ENCODE results near the gene BIRC3.
"Not testable (repeated sequence)": the region's sequence is repeated elsewhere in the genome, so short reads cannot be mapped to it uniquely, and the experiment has no call there.

The BIRC3 gene

DNA sequence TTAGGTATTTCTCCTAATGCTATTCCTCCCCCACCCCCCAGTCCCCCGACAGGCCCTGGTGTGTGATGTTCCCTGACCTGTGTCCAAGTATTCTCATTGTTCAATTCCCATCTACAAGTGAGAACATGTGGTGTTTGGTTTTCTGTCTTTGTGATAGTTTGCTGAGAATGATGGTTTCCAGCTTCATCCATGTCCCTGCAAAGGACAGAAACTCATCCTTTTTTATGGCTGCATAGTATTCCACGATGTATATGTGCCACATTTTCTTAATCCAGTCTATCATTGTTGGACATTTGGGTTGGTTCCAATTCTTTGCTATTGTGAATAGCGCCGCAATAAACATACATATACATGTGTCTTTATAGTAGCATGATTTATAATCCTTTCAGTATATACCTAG lies 20.5 kb upstream of the BIRC3 start:
- DNase-seq = not testable (repeated sequence)

DNA sequence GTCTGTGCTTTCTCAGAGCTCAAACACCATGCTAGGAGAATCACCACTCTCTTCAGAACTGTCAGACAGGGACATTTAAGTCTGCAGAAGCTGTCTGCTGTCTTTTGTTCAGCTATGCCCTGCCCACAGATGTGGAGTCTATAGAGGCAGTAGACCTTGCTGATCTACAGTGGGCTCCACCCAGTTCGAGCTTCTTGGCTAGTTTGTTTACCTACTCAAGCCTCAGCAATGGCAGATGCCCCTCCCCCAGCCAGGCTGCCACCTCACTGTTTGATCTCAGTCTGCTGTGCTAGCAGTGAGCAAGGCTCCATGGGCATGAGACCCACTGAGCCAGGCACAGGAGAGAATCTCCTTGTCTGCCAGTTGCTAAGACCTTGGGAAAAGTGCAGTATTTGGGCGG lies 16.4 kb upstream of the BIRC3 start:
- DNase-seq = peak; percentile 66

DNA sequence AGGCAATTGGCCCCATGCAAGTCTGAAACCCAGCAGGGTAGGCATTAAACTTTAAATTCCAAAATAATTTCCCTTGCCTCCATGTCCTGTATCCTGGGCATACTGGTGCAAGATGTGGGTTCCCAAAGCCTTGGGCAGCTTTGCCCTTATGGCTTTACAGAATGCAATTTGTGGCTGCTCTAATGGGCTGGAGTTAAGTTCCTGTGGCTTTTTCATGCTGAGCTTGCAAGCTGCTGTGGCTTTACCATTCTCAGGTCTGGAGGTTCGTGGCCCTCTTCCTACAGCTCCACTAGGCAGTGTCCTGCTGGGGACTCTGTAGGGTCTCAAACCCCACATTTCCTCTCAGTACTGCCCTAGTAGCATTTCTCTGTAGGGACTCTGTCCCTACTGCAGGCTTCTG lies 15.0 kb upstream of the BIRC3 start:
- no peak for DNase-seq

DNA sequence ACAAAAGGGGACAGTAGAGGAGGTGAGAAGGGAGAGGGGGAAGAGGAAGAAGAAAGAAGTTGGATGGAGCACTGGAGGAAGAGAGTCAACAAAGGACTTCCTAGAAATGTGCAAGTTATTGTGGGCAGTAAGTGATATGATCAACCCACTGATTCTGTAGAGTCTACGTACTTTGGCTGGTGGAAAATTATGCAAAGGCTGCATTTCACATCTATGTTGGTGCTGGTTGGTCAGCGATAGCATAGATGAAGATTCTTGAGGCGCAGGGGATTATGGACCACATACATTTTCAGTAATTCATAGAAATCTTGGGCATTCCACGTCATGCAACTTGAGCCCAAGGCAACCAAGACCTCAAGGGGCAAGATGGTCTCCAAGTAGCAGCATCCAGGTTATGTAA lies 12.6 kb upstream of the BIRC3 start:
- no peak for DNase-seq

DNA sequence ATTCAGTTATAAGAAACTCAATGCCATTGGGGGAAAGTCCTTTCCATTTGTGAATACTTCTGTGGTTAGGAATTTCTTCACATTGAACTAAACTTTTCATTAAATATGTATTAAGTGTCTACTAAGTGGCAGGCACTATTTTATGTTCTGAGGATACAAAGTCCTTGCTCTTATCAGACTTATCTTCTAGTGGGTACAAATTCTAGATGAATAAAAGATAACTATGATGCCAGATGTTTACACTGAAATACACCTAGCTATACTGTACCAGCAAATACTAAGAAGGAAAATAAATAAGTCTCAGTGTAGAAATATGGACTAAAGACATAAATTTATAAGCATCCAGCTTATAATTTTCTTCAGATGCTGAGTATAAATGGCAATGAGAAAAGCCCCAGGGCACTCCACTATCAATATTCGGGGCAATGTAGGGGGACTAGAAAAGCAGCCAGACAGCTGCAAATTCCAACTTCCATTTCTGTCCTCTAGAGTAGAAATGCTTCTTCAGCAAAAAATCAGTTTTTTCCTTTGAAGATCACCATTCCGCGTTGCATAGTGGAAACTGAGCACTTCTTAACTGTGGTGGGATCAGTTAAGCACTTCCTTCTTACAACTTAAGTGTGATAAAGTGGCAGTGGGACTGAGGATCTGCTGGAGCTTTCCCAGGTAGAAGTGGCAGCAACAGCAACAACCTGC lies 11.8 kb upstream of the BIRC3 start:
- DNase-seq = no peak

DNA sequence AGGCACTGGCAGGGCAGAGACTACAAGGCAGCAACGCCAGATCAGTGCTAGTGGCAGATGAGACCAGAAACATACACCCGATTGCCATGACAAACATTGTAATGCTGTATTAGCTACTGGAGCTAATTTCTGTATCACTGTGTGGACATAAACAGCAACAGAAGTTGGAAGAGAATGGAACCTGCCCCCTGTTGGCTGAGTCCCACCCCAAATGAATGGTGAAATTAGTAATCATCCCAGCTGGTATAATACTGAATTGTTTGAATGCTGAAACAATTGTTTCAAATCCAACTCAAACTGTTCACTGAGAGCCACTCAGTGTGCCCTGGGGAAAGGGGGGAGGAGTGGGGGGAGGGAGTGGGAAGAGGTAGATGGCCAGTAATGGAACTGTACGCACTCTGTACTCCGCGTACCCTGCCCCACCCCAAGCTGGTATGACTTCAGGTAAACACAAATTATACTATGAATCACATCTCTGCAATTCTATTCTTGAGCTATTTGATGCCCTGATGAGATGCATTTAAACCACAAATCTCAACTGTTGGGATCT lies 11.2 kb upstream of the BIRC3 start:
- peak; percentile 52 for DNase-seq

DNA sequence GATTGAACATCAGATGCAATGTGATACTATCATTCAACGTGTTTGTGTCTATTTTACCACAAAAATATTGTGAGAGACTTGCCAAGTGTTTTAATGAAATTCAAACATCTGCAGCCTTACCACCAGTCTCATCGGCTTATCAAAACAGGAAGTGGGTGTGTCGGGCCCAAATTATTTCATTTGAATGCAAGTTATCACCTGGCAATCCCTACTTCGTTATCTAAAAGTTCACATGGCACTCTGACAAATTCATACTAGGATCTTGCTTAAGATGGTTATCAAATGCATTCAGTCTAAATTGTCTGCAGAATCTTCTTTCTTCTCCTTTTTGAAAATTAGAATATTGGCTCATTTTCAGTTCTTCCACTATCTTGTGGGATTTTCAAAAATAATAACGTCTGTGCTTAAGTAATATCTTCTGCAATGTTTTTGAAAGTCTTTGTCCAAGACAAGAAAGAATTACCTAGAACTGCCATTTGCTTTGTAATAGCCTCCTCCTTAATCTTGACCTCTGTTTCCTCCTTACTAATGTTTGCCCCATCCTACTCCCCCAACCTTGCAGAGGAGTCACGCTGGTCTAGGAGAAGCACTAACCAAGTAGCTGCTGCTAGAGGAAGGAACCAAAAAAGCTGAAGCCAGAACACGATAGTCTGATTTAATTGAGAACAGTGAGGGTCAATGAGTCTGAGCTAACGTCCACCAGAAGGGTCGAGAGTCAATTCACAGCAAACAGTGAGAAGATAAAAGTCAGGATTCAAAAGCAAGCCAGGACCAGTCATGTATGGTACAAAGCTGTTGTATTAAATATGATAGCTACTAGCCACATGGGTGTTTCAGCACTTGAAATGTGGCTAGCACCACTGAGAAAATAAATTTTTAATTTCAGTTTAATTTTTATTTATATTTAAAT lies 10.2 kb upstream of the BIRC3 start:
- peak; percentile 81 for DNase-seq

DNA sequence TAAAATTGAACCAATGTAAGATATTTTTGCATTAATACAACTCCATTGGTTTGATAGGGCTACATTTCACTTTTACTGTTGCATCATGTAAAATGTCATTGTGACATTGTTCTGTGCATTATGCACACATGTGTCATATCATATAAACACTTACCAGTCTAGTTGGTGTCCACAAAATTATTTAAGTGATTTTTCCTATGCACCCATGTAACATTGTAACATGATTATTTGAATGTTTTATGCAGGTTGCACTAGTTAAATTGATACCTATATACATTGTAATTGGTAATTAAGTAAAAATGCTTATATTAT lies 9.6 kb upstream of the BIRC3 start:
- DNase-seq = no peak

DNA sequence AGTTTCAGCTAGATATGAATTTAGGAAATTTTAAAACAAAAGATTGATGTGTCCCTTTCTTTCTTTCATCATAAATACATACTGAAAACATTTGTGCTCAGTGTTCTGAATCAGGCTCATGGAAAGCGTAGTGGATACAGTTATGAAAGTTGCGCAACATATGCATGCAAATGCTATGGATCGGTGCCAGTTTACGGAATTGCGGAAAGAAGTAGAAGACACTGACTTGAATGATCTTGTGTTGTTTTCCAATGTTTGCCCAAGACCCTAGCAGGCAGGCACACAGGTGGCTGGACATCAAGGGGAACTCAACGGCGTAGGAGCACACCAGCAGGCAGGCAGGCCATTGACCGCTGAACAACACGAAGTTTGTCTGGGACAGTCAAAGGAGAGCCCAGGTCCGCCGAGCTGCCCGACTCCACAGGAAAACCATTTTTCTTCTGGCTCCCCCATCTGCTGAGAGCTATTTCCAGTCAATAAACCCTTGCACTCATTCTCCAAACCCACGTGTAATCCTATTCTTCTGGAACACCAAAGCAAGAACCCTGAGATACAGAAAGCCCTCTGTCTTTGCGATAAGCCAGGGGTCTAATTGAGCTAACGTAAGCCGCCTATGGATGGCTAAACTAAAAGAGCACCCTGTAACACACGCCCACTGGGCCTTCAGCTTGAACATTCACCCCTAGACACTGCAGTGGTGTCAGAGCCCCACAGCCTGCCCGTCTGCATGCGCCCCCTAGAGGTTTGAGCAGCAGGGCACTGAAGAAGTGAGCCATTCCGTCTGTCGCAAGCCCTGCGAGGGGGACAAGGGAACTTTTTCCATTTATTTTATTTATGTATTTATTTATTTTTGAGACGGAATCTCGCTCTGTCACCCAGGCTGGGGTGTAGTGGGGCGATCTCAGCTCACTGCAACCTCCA lies 7.4 kb upstream of the BIRC3 start:
- DNase-seq = no peak

DNA sequence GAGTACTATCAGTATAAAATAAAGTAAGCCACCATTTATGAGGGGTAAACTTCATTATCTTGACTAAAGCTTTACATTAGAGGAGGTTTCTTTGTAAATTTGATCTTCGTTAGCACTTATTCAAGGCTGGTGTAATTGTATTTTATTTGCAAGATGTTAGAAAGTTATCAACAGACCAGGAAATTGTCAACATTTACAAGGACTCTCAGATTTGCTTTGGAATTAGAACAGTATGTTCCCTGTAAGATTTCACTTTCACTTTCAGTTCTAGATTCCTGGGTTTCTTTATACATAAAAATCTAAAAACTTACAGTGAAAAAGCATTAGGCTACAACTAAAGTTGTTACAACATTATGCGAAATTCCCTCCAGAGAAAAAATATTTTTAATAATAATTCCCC lies 4.6 kb upstream of the BIRC3 start:
- DNase-seq = no peak

DNA sequence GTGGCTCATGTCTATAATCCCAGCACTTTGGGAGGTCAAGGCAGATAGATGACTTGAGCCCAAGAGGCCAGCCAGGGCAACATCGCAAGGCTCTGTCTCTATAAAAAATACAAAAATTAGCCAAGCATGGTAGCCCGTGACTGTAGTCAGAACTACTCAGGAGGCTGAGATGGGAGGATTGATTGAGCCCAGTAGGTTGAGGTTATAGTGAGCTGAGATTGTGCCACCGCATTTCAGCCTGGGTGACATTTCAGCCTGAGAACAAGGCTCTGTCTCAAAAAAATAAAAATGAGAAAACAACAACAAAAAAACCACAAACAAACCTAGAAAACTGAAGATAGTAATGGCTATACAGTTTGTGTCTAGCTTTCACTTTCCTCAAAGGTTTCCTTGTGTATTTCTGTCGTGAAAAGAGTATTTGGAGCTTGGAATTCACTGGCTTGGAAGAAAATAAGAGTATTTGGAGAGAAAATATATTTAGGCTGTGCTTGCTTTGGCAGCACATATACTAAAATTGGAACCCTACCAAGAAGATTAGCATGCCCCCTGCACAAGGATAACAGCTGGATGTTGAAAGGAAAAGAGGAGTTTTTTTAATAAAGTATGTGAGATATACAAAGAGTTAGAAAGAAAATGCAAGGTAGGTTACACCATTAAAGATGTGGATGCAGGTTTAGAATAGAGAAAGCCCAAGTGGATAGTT lies 3.9 kb upstream of the BIRC3 start:
- DNase-seq = peak; percentile 57

DNA sequence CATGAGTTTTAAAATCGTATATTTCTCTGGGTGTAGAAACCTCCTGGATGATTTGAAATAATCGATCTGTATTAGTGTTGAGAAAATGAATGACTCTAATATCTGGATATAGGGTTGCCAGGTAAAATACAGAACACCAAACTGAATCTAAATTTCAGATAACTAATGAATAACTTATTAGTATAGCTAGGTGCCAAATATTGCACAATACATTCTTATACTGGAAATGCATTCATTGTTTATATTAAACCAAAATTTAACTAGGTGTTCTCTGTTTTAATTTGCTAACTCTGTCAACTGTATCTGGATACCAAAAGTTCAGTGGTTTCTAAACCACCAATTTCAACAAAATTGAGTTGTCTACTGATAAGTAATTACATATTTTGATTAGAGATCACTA lies 2.5 kb upstream of the BIRC3 start:
- DNase-seq = no peak

DNA sequence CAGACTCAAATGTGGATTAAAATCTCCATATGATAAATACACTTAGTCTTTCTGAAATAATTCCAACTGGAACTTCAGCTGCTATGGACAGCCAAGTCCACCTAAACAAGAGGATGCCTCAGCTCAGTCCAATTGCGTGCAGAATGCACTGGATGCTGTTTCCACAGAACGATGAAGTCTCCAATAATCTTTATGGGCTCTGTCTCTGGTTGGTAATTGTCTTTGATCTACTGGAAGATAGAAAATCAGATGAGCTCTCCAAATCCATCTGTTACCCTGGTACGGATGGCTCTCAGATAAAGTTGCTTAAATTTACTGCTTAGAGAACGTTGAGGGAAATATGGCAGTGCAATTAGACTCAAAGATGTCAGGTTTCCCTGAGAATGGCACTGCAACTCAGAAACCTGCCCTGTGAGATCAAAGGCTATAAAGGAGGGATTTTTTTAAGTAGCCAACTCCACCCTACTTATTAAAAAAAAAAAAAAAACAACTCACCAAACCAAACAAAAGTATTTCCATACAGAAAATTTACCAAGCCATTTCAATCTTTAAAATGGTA lies 859 bp upstream of the BIRC3 start:
- DNase-seq = peak; percentile 61

DNA sequence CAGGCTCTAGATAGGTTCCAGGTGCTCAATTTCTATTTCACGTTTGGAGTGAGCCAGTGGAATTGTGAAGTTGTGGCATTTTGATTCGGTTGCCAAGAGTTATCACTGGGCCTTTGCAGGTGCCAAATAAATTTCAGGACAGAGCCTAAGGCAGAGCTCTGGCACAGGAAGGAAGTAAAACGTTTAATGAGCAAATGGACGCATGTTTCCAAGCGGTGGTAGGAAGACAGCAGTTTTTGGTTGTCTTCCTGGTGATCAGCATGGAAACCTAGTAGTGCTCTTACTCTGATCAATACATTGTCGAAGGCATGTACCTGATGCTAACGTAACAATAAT lies 452 bp downstream of the BIRC3 start:
- no peak for DNase-seq

DNA sequence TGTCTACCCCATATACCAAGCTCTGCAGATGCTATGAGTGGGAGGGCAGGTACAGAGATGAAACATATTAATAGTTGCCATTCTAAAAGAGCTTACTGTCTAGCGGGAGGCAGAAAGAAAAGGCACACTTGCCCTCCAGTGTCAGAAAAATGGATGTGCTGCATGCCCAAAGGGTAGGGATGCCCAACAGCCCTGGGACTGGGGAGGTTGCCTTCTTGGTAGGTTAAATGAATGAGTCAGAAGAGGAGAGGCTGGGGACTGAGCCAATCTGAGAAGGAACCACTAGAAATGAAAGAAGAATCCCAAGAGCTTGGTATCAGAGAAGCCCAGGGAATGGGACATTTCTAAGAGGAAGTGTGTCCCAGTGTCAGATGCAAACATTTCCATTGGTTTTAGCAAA lies 1.2 kb downstream of the BIRC3 start:
- peak; percentile 76 for DNase-seq

DNA sequence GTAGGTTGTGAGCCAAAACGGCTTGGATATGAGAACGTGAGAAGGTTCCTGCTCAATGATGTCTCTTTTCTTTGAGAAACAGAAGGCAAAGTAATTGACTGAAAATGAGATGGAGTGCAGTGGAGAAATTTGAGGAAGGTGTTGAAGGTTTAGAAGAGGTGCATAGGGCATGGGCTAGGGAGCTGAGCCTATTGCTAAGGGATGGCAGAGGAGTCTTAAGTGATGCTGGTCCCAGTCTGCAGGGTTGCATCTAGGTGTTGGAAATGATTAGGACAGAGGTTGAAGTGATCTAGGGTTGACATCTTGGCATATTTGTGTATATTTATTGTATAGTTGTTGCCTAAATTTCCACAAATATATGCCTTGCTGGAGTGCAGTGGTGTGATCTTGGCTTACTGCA lies 2.3 kb downstream of the BIRC3 start:
- peak; percentile 28 for DNase-seq

DNA sequence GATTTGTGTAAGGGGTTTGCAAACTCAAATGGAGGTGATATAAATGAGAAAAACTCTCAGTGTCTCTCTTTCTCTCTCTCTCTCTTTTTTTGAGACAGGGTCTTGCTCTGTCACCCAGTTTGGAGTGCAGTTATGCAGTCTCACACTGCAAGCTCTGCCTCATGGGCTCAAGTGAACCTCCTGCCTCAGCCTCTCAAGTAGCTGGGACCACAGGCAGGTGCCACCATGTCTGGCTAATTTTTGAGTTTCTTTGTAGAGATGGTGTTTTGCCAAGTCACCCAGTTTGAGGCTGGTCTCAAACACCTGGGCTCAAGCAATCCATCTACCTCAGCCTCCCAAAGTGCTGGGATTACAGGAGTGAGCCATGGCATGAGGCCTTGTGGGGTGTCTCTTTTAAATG lies 2.9 kb downstream of the BIRC3 start:
- DNase-seq = peak; percentile 41

DNA sequence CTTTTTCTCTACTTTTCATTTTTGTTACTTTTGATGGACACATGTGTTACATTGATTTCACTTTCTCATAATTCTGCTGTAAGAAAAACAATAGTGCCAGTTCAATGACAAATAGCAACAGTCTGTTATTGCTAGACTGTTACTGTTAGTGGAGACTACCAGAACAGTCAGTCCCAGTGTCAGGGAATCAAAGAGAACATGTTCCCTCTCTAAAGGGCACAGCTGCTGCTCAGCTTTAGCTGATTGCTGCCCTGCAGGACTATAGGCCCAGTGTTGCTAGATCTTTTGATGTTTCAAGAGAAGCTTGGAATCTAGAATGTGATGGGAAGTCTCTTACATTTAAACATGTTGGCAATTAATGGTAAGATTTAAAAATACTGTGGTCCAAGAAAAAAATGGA lies 3.4 kb downstream of the BIRC3 start:
- peak; percentile 31 for DNase-seq

DNA sequence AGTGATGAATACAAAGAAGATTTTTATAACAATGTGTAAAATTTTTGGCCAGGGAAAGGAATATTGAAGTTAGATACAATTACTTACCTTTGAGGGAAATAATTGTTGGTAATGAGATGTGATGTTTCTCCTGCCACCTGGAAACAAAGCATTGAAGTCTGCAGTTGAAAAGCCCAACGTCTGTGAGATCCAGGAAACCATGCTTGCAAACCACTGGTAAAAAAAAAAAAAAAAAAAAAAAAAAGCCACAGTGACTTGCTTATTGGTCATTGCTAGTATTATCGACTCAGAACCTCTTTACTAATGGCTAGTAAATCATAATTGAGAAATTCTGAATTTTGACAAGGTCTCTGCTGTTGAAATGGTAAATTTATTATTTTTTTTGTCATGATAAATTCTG lies 5.3 kb downstream of the BIRC3 start:
- DNase-seq = peak; percentile 71

DNA sequence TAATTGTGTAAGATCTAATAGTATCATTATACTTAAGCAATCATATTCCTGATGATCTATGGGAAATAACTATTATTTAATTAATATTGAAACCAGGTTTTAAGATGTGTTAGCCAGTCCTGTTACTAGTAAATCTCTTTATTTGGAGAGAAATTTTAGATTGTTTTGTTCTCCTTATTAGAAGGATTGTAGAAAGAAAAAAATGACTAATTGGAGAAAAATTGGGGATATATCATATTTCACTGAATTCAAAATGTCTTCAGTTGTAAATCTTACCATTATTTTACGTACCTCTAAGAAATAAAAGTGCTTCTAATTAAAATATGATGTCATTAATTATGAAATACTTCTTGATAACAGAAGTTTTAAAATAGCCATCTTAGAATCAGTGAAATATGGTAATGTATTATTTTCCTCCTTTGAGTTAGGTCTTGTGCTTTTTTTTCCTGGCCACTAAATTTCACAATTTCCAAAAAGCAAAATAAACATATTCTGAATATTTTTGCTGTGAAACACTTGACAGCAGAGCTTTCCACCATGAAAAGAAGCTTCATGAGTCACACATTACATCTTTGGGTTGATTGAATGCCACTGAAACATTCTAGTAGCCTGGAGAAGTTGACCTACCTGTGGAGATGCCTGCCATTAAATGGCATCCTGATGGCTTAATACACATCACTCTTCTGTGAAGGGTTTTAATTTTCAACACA lies 6.4 kb downstream of the BIRC3 start:
- no peak for DNase-seq

DNA sequence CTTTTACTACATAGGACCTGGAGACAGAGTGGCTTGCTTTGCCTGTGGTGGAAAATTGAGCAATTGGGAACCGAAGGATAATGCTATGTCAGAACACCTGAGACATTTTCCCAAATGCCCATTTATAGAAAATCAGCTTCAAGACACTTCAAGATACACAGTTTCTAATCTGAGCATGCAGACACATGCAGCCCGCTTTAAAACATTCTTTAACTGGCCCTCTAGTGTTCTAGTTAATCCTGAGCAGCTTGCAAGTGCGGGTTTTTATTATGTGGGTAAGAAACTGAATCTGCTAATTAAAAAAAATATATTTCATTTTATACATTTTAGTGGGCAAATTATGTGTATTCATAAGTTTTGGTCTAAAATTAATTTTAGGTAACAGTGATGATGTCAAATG lies 7.8 kb downstream of the BIRC3 start:
- DNase-seq = no peak

DNA sequence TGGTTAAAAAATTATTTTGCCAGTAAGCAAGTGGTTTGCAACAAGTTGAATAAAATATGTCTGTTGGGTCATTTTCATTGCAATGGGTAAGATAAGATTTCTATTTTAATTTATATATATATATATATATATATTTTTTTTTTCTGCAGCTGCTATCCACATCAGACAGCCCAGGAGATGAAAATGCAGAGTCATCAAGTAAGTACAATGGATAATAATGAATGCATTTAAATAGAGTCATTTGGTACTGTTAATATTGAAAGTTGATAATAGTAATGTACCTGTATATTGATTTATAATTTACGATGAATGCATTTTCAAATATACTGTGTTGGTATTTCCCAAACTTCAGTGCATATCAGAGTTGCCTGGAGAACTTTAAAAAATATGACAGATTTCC lies 11.5 kb downstream of the BIRC3 start:
- no peak for DNase-seq
